GM06990 (cell line): ENCODE results near the gene PHACTR1.

Experiments
- DNase-seq: peaks from one replicate; pipeline ENCODE4 v3.0.0-alpha.2; 2011; ENCODE audit not compliant: insufficient read length; ENCODE audit errors: extremely low read depth
- H3K27me3 ChIP-seq: replicated peaks from 2 replicates; pipeline ENCODE4 v1.6.0; 2011; ENCODE audit warnings: low read length; ENCODE audit not compliant: control insufficient read depth, insufficient read depth
- H3K36me3 ChIP-seq: 2 replicates; pipeline ENCODE4 v1.5.1; 2011; ENCODE audit warnings: low read length; ENCODE audit not compliant: control insufficient read depth, insufficient read depth
- H3K4me3 ChIP-seq: replicated peaks from 2 replicates; pipeline ENCODE4 v1.5.1; 2011; ENCODE audit warnings: low read depth, mild to moderate bottlenecking, control low read depth, low read length
- CTCF ChIP-seq: IDR thresholded peaks from 2 replicates; pipeline ENCODE4 v1.5.1; 2011; ENCODE audit warnings: low read length, control low read depth, mild to moderate bottlenecking, inconsistent platforms; ENCODE audit not compliant: insufficient read depth, poor library complexity, severe bottlenecking

Gene PHACTR1

GRCh38 chr6:13068586-13069210 lies 352.1 kb downstream of the PHACTR1 start:
- DNase-seq = no peak
- TF ChIP-seq CTCF = no peak
- Histone ChIP-seq H3K27me3 (no peaks in the 10 kb centered on the region; the same call in none of the 2 replicates), H3K36me3 (no peaks in the 10 kb centered on the region), H3K4me3 (no peak overlapping the region)

- TF ChIP-seq CTCF = no peak
- H3K27me3 ChIP-seq = no peaks in the 10 kb centered on the region; the same call in 1 of the 2 replicates
Observed at GRCh38 chr6:13071550-13072345, 355.2 kb downstream of the PHACTR1 start.

GRCh38 chr6:13072686-13073347 lies 356.2 kb downstream of the PHACTR1 start:
- no peaks in the 10 kb centered on the region for H3K36me3 ChIP-seq
- no peak overlapping the region for H3K4me3 ChIP-seq
- no peak for TF ChIP-seq CTCF
- H3K27me3 ChIP-seq = no peaks in the 10 kb centered on the region; the same call in 1 of the 2 replicates
- no peak for DNase-seq

More at GRCh38 chr6:13071550-13072345, 355.2 kb downstream of the PHACTR1 start:
- DNase-seq = no peak
- H3K4me3 ChIP-seq = no peak overlapping the region
- H3K36me3 ChIP-seq = no peaks in the 10 kb centered on the region

GRCh38 chr6:13074415-13075140 lies 358.0 kb downstream of the PHACTR1 start:
- TF ChIP-seq CTCF = no peak
- DNase-seq = no peak
- Histone ChIP-seq H3K4me3 (no peak overlapping the region), H3K36me3 (no peaks in the 10 kb centered on the region), H3K27me3 (no peaks in the 10 kb centered on the region)

- no peak overlapping the region for H3K4me3 ChIP-seq
- no peaks in the 10 kb centered on the region for H3K36me3 ChIP-seq
- no peak for TF ChIP-seq CTCF
- H3K27me3 ChIP-seq = no peaks in the 10 kb centered on the region
- DNase-seq = no peak
Observed at GRCh38 chr6:13075141-13075845, 358.7 kb downstream of the PHACTR1 start.
